GM10248 (cell line): ENCODE results near the gene TINAGL1.

Experiments used
- CTCF ChIA-PET: fragments of 300-600 bp; sonication (Branson Sonifier 250); formaldehyde crosslinking; extraction: SDS; loops from one replicate; lab custom pipeline; 2021; ENCODE audit warnings: antibody characterized with exemption; lab: Yijun Ruan, JAX
- POLR2A ChIA-PET: fragments of 350-650 bp; sonication (Branson Sonifier 250); formaldehyde crosslinking; extraction: SDS; loops from one replicate; lab custom pipeline; 2020; ENCODE audit warnings: antibody characterized with exemption; lab: Yijun Ruan, JAX
- DNase-seq: peaks from one replicate; pipeline ENCODE4 v3.0.0; 2012; ENCODE audit errors: extremely low spot score
- CTCF ChIP-seq: IDR thresholded peaks from 2 replicates; pipeline ENCODE4 v1.5.1; 2012; ENCODE audit warnings: mild to moderate bottlenecking, low read depth; ENCODE audit errors: extremely low read depth, missing control alignments, control extremely low read depth

TINAGL1 gene

DNA sequence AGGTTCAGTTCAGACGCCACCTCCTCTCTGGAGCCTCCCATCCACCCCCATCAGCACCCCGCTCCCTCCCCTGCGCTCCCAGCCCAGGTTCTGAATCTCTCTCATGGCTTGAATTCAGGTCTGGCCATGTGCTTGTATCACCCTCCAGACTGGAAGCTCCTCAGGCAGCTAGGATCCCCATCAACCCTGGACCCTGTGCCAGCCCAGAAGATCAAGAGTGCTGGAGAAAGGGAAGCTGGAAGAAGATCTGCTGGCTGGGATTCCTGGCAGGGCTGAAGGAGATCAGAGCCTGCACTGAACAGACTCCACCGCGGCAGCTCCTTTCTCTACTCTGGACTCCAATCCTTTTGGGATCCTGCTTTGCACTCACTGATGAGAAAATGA lies 11.7 kb upstream of the TINAGL1 start:
- no peak for DNase-seq
- TF ChIP-seq CTCF, result no peak
- CTCF ChIA-PET, result interaction anchor here (0.9 to 5.2 kb wide), 19 partner anchors 14 to 224 kb away, joined by 3 to 33 read pairs (median 4); partner anchors contain the start of gene HCRTR1
- POLR2A ChIA-PET, result no interaction called here

DNA sequence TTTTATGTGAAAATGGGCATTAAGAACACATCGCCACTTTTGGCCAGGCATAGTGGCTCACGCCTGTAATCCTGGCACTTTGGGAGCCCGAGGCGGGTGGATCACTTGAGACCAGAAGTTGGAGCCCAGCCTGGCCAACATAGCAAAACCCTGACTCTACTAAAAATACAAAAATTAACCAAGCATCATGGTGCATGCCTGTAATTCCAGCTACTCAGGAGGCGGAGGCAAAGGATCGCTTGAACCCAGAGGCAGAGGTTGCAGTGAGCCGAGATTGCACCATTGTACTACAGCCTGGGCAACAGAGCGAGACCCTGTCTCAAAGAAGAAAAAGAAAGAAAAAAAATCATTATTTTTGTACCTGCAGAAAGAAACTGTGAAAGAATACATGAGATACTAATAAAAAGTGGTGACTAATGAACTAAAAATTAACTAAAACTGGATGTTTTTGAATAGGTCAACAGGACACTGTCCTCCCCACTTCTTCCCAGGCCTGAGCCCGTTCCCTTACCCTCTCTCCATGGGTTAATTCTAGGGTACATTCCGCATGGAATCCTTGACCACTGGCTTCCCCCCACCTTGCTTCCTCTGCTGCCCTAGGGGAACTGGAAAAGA lies 8.3 kb upstream of the TINAGL1 start:
- CTCF ChIA-PET, result interaction anchor here (1.2 to 3.5 kb wide), 5 partner anchors 11 to 221 kb away, joined by 3 to 11 read pairs (median 6); no protein-coding TSS in a partner anchor
- POLR2A ChIA-PET, result no interaction called here
- no peak for TF ChIP-seq CTCF
- DNase-seq, result peak; percentile 2

GRCh38 chr1:31568895-31569595 lies 7.3 kb upstream of the TINAGL1 start:
- ChIA-PET CTCF (interaction anchor here (1.2 to 3.5 kb wide), 7 partner anchors 10 to 49 kb away, joined by 3 to 11 read pairs (median 6); no protein-coding TSS in a partner anchor), POLR2A (no interaction called here)
- no peak for TF ChIP-seq CTCF
- peak; percentile 6 for DNase-seq

DNA sequence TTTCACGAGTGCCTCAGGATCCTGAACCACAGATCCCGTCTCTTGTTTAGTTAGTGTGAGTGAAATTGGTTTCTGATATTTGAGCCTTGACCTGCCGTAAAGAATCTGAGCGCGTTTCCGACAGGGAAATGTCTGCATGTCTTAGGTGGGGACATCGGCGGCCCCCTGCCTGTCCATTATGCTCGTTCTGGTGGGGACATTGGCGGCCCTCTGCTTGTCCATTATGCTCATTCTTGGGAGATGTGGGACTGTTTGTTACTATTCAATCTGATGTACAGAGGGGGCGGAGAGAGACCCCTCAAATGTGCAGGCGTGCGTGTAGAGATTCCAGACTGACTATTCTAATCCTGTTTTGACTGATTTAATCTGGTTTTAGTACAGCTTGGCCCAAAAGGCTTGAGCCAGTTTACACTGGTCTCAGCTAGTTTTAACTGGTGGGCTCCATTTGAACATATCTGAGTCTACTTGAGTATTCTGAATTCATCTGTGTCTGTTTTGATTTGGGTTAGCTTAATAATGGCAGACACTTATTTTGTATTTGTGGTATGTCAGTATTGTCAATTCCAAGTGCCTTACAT lies 6.6 kb upstream of the TINAGL1 start:
- ChIA-PET CTCF (interaction anchor here (1.2 to 3.5 kb wide), 8 partner anchors 9 to 57 kb away, joined by 3 to 11 read pairs (median 4); no protein-coding TSS in a partner anchor), POLR2A (no interaction called here)

DNA sequence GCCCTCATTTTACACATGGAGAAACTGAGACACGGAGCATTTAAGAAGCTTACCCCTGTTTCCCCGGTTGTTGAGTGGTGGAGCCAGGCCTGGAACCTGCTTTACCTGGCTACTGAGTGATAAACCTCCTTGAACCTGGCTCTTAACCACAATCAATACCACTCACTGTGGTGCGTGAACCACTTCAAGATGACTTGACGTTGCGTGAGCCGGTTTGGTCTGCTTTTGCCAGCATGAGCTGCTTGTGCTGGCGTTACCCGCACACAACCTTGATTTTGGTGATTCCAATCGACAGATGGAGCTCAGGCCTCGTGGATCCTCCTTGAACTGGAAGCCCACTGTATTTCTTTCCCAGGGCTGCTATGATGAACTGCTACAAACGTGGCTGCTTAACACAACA lies 6.1 kb upstream of the TINAGL1 start:
- TF ChIP-seq CTCF, result no peak
- POLR2A ChIA-PET, result no interaction called here
- CTCF ChIA-PET, result interaction anchor here (0.8 to 3.5 kb wide), 7 partner anchors 8 to 176 kb away, joined by 3 to 11 read pairs (median 4); no protein-coding TSS in a partner anchor
- DNase-seq, result peak; percentile 1

More for the DNA sequence above, 6.6 kb upstream of the TINAGL1 start:
- DNase-seq, result peak; percentile 1
- no peak for TF ChIP-seq CTCF

DNA sequence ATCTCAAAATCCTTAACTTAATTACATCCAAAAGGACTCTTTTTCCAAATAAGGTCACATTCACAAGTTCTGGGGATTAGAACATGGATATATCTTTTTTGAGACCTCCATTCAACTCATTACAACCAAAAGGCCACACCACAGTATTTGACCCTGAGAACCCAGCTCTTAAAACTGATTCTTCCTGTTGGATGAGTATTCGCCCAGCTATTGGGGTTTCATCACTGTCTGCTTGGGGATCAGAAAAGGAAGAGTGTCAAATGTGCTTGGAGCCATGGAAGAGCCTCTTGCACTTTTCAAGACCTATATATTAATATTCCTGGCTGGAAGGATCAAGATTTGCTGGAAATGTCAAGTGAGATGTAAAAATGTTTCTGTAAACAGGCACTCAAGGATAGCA lies 5.4 kb upstream of the TINAGL1 start:
- DNase-seq, result no peak
- ChIA-PET CTCF (interaction anchor here (0.7 to 3.5 kb wide), 7 partner anchors 9 to 176 kb away, joined by 3 to 11 read pairs (median 4); no protein-coding TSS in a partner anchor), POLR2A (no interaction called here)
- no peak for TF ChIP-seq CTCF
